Smooth muscle cell (in vitro differentiated cells): ENCODE data around the gene TMEM11. TPM values are rescaled to one million over a fixed set of nuclear protein-coding genes. Genes with fewer than 3 reads are reported as not detected.

ENCODE experiments used
- DNase-seq: peaks from one replicate; lab custom pipeline; 2025; ENCODE audit not compliant: unreplicated experiment; lab: John Stamatoyannopoulos, UW
- H2AFZ ChIP-seq: fragments of 200-600 bp; sonication (generic); 2 replicates; pipeline ENCODE4 v1.6.0; 2016; ENCODE audit warnings: antibody characterized with exemption, low read depth, mild to moderate bottlenecking
- H3F3A ChIP-seq: fragments of 200-600 bp; sonication (generic); 2 replicates; pipeline ENCODE4 v1.6.0; 2017; ENCODE audit warnings: antibody characterized with exemption, low read depth
- H3K27ac ChIP-seq: fragments of 200-600 bp; sonication (generic); 2 replicates; pipeline ENCODE4 v1.5.1; 2016; ENCODE audit warnings: low read depth, mild to moderate bottlenecking
- H3K27me3 ChIP-seq: fragments of 200-600 bp; sonication (generic); 2 replicates; pipeline ENCODE4 v1.6.1; 2016; ENCODE audit warnings: low read depth, mild to moderate bottlenecking
- H3K36me3 ChIP-seq: fragments of 200-600 bp; sonication (generic); 2 replicates; pipeline ENCODE4 v1.5.1; 2016; ENCODE audit warnings: low read depth
- H3K4me1 ChIP-seq: fragments of 200-600 bp; sonication (generic); 2 replicates; pipeline ENCODE4 v1.5.1; 2016; ENCODE audit warnings: low read depth
- H3K4me2 ChIP-seq: fragments of 200-600 bp; sonication (generic); 2 replicates; pipeline ENCODE4 v1.6.0; 2016; ENCODE audit warnings: mild to moderate bottlenecking
- H3K4me3 ChIP-seq: fragments of 200-600 bp; sonication (generic); 2 replicates; pipeline ENCODE4 v1.5.1; 2016; ENCODE audit warnings: mild to moderate bottlenecking
- H3K79me2 ChIP-seq: fragments of 200-600 bp; sonication (generic); 2 replicates; pipeline ENCODE4 v1.6.0; 2016; ENCODE audit warnings: low read depth, mild to moderate bottlenecking
- H3K9ac ChIP-seq: fragments of 200-600 bp; sonication (generic); 2 replicates; pipeline ENCODE4 v1.6.0; 2016; ENCODE audit warnings: low read depth
- H3K9me3 ChIP-seq: fragments of 200-600 bp; sonication (generic); replicated peaks from 2 replicates; pipeline ENCODE4 v1.5.1; 2016; ENCODE audit warnings: low read depth
- H4K20me1 ChIP-seq: fragments of 200-600 bp; sonication (generic); 2 replicates; pipeline ENCODE4 v1.6.0; 2016; ENCODE audit warnings: low read depth
- WGBS: methylation state at CpG from one replicate; pipeline ENCODE4 v1.1.7; 2016; ENCODE audit warnings: low lambda C conversion rate; 5-methylcytosine and 5-hydroxymethylcytosine counted together
- polyA plus RNA-seq: library from polyadenylated mRNA; unstranded; fragments of >200 nt; fragmentation: Nextera tagmentation; extraction: Ambion mirVana; gene quantifications from 2 replicates; pipeline ENCODE4 v1.2.1, GENCODE V29; 2016
- total RNA-seq: library from RNA; depleted of rRNA; stranded (reverse); fragments of >200 nt; gene quantifications from 2 replicates; pipeline ENCODE4 v1.2.3, GENCODE V29; 2014
- TF ChIP-seq, protein P1 (sequence below): fragments of 200-600 bp; sonication (generic); IDR thresholded peaks from 2 replicates; pipeline ENCODE4 v1.5.1; 2017; ENCODE audit warnings: borderline replicate concordance, mild to moderate bottlenecking, antibody characterized with exemption; ENCODE audit not compliant: insufficient read depth, poor library complexity, severe bottlenecking

The TMEM11 gene
- total and polyA plus RNA-seq, 2 experiments from 2014 or later, result 24.0 to 80.3 TPM

GRCh38 chr17:21208352-21208751, 5.6 kb downstream of the TMEM11 start:
- 93% methylated on average over 7 of the region's 7 CpGs for WGBS
- Histone ChIP-seq H3F3A (no peaks in the 10 kb centered on the region), H4K20me1 (peaks cover 100% of the 10 kb centered on the region), H2AFZ (no peak overlapping the region), H3K4me3 (no peak overlapping the region), H3K79me2 (peaks cover 100% of the 10 kb centered on the region), H3K27me3 (no peaks in the 10 kb centered on the region), H3K36me3 (no peaks in the 10 kb centered on the region), H3K4me2 (no peak overlapping the region), H3K9ac (no peak overlapping the region), H3K27ac (no peak overlapping the region), H3K9me3 (no peaks in the 10 kb centered on the region), H3K4me1 (peaks cover 15% of the 10 kb centered on the region)
- TF ChIP-seq, protein P1, sequence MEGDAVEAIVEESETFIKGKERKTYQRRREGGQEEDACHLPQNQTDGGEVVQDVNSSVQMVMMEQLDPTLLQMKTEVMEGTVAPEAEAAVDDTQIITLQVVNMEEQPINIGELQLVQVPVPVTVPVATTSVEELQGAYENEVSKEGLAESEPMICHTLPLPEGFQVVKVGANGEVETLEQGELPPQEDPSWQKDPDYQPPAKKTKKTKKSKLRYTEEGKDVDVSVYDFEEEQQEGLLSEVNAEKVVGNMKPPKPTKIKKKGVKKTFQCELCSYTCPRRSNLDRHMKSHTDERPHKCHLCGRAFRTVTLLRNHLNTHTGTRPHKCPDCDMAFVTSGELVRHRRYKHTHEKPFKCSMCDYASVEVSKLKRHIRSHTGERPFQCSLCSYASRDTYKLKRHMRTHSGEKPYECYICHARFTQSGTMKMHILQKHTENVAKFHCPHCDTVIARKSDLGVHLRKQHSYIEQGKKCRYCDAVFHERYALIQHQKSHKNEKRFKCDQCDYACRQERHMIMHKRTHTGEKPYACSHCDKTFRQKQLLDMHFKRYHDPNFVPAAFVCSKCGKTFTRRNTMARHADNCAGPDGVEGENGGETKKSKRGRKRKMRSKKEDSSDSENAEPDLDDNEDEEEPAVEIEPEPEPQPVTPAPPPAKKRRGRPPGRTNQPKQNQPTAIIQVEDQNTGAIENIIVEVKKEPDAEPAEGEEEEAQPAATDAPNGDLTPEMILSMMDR, result no peak
- no peak for DNase-seq

DNA sequence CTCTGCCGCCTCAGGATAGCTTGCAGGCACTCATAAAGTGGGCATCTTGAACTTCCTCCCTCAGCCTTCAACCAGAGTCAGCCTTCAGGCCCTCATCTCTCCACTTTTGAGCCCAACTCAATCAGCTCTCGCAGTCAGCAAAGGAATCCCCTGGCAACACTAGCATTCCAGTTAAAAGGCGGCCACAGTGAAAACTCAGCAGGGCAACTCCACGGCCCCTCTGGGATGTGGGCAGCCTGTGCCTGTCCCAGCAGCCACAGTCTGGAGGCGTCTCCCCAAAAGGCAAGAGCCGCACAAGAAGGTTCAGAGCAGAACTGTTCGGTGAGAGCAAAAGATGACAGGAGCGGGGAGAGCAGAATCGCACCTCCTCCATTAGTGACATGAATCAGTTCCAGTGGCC, 9.0 kb downstream of the TMEM11 start:
- Histone ChIP-seq H4K20me1 (peaks cover 100% of the 10 kb centered on the region), H3K27me3 (no peaks in the 10 kb centered on the region), H3F3A (peaks cover 5% of the 10 kb centered on the region), H3K27ac (no peak overlapping the region), H3K9me3 (no peaks in the 10 kb centered on the region), H3K36me3 (no peaks in the 10 kb centered on the region), H3K4me2 (no peak overlapping the region), H3K79me2 (peaks cover 98% of the 10 kb centered on the region), H3K9ac (no peak overlapping the region), H2AFZ (no peak overlapping the region), H3K4me3 (no peak overlapping the region), H3K4me1 (peaks cover 4% of the 10 kb centered on the region)
- TF ChIP-seq, protein P1, result no peak
- no peak for DNase-seq
- WGBS, result 89% methylated on average over 9 of the region's 9 CpGs

DNA sequence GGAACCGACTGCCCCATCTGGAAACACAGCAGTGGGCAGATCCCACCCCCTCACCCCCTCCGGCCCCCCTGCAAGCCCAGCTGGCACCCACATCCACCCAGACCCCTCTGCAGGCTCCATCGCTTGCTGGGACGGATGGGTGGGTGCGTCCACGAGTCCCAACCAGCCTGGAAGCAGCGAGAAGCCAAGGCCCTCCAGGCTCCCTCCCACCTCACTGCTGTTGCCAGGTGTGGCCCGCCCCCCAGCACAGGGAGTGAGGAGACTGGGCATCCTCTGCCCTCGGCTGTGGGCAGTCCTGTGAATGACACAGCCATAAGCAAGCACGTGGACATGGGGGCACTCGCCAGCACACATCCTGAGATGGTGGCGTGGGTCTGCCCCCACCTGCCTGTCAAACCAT, 11.4 kb downstream of the TMEM11 start:
- H3K4me2 ChIP-seq, result no peak overlapping the region
- peaks cover 84% of the 10 kb centered on the region for H3K79me2 ChIP-seq
- H3K27ac ChIP-seq, result no peak overlapping the region
- H3K36me3 ChIP-seq, result no peaks in the 10 kb centered on the region
- no peaks in the 10 kb centered on the region for H3K27me3 ChIP-seq
- no peak overlapping the region for H3K9ac ChIP-seq
- no peak for DNase-seq
- 94% methylated on average over 8 of the region's 12 CpGs for WGBS
- H3K9me3 ChIP-seq, result no peaks in the 10 kb centered on the region
- TF ChIP-seq, protein P1, result no peak
- H3K4me1 ChIP-seq, result peaks cover 11% of the 10 kb centered on the region
- H4K20me1 ChIP-seq, result peaks cover 100% of the 10 kb centered on the region
- no peak overlapping the region for H3K4me3 ChIP-seq
- H3F3A ChIP-seq, result peaks cover 5% of the 10 kb centered on the region
- H2AFZ ChIP-seq, result no peak overlapping the region

- peaks cover 5% of the 10 kb centered on the region for H3F3A ChIP-seq
- TF ChIP-seq, protein P1, result no peak
- H2AFZ ChIP-seq, result no peak overlapping the region
- no peak overlapping the region for H3K9ac ChIP-seq
- peaks cover 100% of the 10 kb centered on the region for H4K20me1 ChIP-seq
- no peaks in the 10 kb centered on the region for H3K27me3 ChIP-seq
- no peak overlapping the region for H3K4me3 ChIP-seq
- WGBS, result 93% methylated on average over 11 of the region's 11 CpGs
- H3K4me1 ChIP-seq, result peaks cover 11% of the 10 kb centered on the region
- H3K36me3 ChIP-seq, result no peaks in the 10 kb centered on the region
- H3K9me3 ChIP-seq, result no peaks in the 10 kb centered on the region
- DNase-seq, result no peak
- H3K79me2 ChIP-seq, result peaks cover 78% of the 10 kb centered on the region
- no peak overlapping the region for H3K4me2 ChIP-seq
- no peak overlapping the region for H3K27ac ChIP-seq
Measured at GRCh38 chr17:21201874-21202273, 12.1 kb downstream of the TMEM11 start.
